ENCODE measurements around the gene CPE.

The CPE gene

DNA sequence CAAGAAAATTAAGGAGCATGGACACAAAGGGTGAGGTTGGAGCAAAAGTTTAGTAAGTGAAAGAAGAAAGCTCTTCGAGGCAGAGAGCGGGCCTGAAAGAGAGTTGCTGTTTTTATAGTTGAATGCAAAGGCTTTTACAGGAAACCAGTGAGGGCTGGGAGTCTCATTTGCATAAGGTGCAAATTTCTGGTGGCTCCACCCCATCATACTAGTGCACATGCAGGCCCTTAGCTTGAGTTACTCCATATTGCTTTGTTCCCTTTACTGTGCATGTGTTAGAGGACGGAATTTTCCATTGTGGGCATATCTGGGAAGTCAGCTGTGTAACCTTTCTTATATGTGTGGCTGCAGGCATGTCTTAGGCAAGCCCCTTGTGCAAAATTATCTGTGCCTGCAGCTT lies 48.0 kb downstream of the CPE start:
- H3K9me3 ChIP-seq (ENCODE audit: low read length) = 0 out of 2 replicates have a peak, but pooled peaks cover 3% of the 10 kb centered on the region
- H3K4me2 ChIP-seq (ENCODE audit: low read length) = no peak overlapping the region
- H3K9me2 ChIP-seq (ENCODE audit: low read depth, low read length) = no peaks in the 10 kb centered on the region
- no peaks in the 10 kb centered on the region for H3K36me3 ChIP-seq (ENCODE audit: insufficient read depth, low read length)
- TF ChIP-seq, protein P1, sequence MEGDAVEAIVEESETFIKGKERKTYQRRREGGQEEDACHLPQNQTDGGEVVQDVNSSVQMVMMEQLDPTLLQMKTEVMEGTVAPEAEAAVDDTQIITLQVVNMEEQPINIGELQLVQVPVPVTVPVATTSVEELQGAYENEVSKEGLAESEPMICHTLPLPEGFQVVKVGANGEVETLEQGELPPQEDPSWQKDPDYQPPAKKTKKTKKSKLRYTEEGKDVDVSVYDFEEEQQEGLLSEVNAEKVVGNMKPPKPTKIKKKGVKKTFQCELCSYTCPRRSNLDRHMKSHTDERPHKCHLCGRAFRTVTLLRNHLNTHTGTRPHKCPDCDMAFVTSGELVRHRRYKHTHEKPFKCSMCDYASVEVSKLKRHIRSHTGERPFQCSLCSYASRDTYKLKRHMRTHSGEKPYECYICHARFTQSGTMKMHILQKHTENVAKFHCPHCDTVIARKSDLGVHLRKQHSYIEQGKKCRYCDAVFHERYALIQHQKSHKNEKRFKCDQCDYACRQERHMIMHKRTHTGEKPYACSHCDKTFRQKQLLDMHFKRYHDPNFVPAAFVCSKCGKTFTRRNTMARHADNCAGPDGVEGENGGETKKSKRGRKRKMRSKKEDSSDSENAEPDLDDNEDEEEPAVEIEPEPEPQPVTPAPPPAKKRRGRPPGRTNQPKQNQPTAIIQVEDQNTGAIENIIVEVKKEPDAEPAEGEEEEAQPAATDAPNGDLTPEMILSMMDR (IDR thresholded peaks at IDR 0.05; ENCODE audit: low read length) = no peak
- TF ChIP-seq EZH2 (IDR thresholded peaks at IDR 0.05; ENCODE audit: borderline replicate concordance, low read length) = no peak
- no peaks in the 10 kb centered on the region for H4K20me1 ChIP-seq (ENCODE audit: insufficient read depth, low read length)
- no peak overlapping the region for H2AFZ ChIP-seq (ENCODE audit: low read length)
- H3K27me3 ChIP-seq (ENCODE audit: insufficient read depth, low read length) = no peaks in the 10 kb centered on the region
- H3K27ac ChIP-seq (ENCODE audit: low read depth, low read length, poor library complexity, severe bottlenecking) = no peak overlapping the region
- no peaks in the 10 kb centered on the region for H3K4me1 ChIP-seq (ENCODE audit: insufficient read depth, low read length, severe bottlenecking)
- H3K79me2 ChIP-seq (ENCODE audit: insufficient read depth, low read length) = no peaks in the 10 kb centered on the region
- no peak overlapping the region for H3K9ac ChIP-seq (ENCODE audit: low read length)
- no peak overlapping the region for H3K4me3 ChIP-seq (ENCODE audit: low read depth, low read length, poor library complexity, severe bottlenecking)
- H3F3A ChIP-seq (ENCODE audit: insufficient read depth, low read length) = no peaks in the 10 kb centered on the region

DNA sequence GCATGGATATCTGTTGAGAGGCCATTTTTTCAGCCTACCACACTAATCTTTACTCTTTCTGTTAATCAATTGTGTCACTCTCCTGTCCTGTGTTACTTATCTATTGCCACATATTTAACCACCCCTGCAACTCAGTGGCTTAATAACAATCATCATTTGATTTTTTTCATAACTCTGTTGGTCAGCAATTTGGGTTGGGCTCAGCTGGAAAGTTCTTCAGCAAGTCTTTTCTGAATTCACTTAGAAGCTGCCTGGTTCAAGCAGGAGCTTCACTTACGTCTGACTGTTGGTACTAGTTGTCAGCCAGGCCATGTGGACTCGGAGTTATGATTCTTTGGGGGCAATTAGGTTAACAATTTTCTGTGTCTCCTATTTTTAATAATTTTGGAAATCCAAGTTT lies 50.1 kb downstream of the CPE start:
- H3K27me3 ChIP-seq (ENCODE audit: insufficient read depth, low read length) = no peaks in the 10 kb centered on the region
- H3K9ac ChIP-seq (ENCODE audit: low read length) = no peak overlapping the region
- TF ChIP-seq, protein P1 (IDR thresholded peaks at IDR 0.05; ENCODE audit: low read length) = no peak
- no peak for TF ChIP-seq EZH2 (IDR thresholded peaks at IDR 0.05; ENCODE audit: borderline replicate concordance, low read length)

DNA sequence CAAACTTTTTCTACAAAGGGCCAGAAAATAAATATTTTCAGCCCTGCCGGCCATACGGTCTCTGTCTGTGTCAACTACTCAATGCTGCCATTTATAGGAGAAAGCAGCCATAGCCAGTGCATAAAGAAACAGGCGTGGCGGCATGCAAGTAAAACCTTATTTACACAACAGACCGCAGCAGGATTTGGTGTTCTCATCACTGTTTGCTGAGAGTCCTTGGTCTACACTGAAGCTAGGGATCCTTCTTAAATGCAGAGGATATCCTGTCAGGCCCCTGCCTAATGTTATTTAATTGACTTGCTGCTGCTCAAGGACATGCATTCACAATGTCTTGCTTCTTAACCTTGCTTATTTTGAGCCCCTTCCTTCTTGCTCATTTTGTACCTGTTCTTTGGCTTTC lies 54.7 kb downstream of the CPE start:
- H4K20me1 ChIP-seq (ENCODE audit: insufficient read depth, low read length) = no peaks in the 10 kb centered on the region
- H3F3A ChIP-seq (ENCODE audit: insufficient read depth, low read length) = no peaks in the 10 kb centered on the region
- no peak overlapping the region for H2AFZ ChIP-seq (ENCODE audit: low read length)
- no peak overlapping the region for H3K4me2 ChIP-seq (ENCODE audit: low read length)
- no peaks in the 10 kb centered on the region for H3K36me3 ChIP-seq (ENCODE audit: insufficient read depth, low read length)
- no peak overlapping the region for H3K4me3 ChIP-seq (ENCODE audit: low read depth, low read length, poor library complexity, severe bottlenecking)
- H3K9ac ChIP-seq (ENCODE audit: low read length) = no peak overlapping the region
- H3K9me2 ChIP-seq (ENCODE audit: low read depth, low read length) = no peaks in the 10 kb centered on the region
- H3K4me1 ChIP-seq (ENCODE audit: insufficient read depth, low read length, severe bottlenecking) = no peaks in the 10 kb centered on the region
- no peak overlapping the region for H3K27ac ChIP-seq (ENCODE audit: low read depth, low read length, poor library complexity, severe bottlenecking)
- no peaks in the 10 kb centered on the region for H3K27me3 ChIP-seq (ENCODE audit: insufficient read depth, low read length)
- H3K79me2 ChIP-seq (ENCODE audit: insufficient read depth, low read length) = no peaks in the 10 kb centered on the region
- TF ChIP-seq, protein P1 (IDR thresholded peaks at IDR 0.05; ENCODE audit: low read length) = no peak
- no peak for TF ChIP-seq EZH2 (IDR thresholded peaks at IDR 0.05; ENCODE audit: borderline replicate concordance, low read length)
- H3K9me3 ChIP-seq (ENCODE audit: low read length) = no peaks in the 10 kb centered on the region

More for the DNA sequence above, 50.1 kb downstream of the CPE start:
- no peak overlapping the region for H3K27ac ChIP-seq (ENCODE audit: low read depth, low read length, poor library complexity, severe bottlenecking)
- H3K4me2 ChIP-seq (ENCODE audit: low read length) = no peak overlapping the region
- H3K9me2 ChIP-seq (ENCODE audit: low read depth, low read length) = no peaks in the 10 kb centered on the region
- no peak overlapping the region for H2AFZ ChIP-seq (ENCODE audit: low read length)
- 0 out of 2 replicates have a peak, but pooled peaks cover 3% of the 10 kb centered on the region for H3K9me3 ChIP-seq (ENCODE audit: low read length)
- no peaks in the 10 kb centered on the region for H3K79me2 ChIP-seq (ENCODE audit: insufficient read depth, low read length)
- no peak overlapping the region for H3K4me3 ChIP-seq (ENCODE audit: low read depth, low read length, poor library complexity, severe bottlenecking)
- H3F3A ChIP-seq (ENCODE audit: insufficient read depth, low read length) = no peaks in the 10 kb centered on the region
- H4K20me1 ChIP-seq (ENCODE audit: insufficient read depth, low read length) = no peaks in the 10 kb centered on the region
- H3K4me1 ChIP-seq (ENCODE audit: insufficient read depth, low read length, severe bottlenecking) = no peaks in the 10 kb centered on the region
- H3K36me3 ChIP-seq (ENCODE audit: insufficient read depth, low read length) = no peaks in the 10 kb centered on the region

Data from OCI-LY1 (cell line).